ENCODE measurements around the gene MTMR3.

The MTMR3 gene

GRCh38 chr22:29890760-29891159 lies 7.8 kb downstream of the MTMR3 start:
- DNase-seq = no peak
- no peaks in the 10 kb centered on the region for H3K9me3 ChIP-seq (ENCODE audit: insufficient read depth, low read length, severe bottlenecking)
- H3K79me2 ChIP-seq (ENCODE audit: insufficient read depth, low read length) = peaks cover 97% of the 10 kb centered on the region
- no peak overlapping the region for H3K27ac ChIP-seq (ENCODE audit: low read length)
- no peak overlapping the region for H3K4me2 ChIP-seq (ENCODE audit: insufficient read depth, low read length)
- TF ChIP-seq CTCF (IDR thresholded peaks at IDR 0.05; ENCODE audit: borderline replicate concordance, extremely low read depth, low read length, poor library complexity, severe bottlenecking) (no peak), EZH2 (IDR thresholded peaks at IDR 0.05; ENCODE audit: borderline replicate concordance, low read depth, low read length, severe bottlenecking) (no peak)
- H4K20me1 ChIP-seq (ENCODE audit: insufficient read depth, low read length) = peaks cover 26% of the 10 kb centered on the region
- ATAC-seq (ENCODE audit: insufficient read depth, low read depth) = no peak
- no peak overlapping the region for H3K9ac ChIP-seq (ENCODE audit: low read depth, low read length)
- H3K27me3 ChIP-seq (ENCODE audit: insufficient read depth, low read length, poor library complexity) = no peaks in the 10 kb centered on the region
- H2AFZ ChIP-seq (ENCODE audit: low read depth, low read length) = no peak overlapping the region
- H3K36me3 ChIP-seq (ENCODE audit: insufficient read depth, low read length) = no peaks in the 10 kb centered on the region
- no peak overlapping the region for H3K4me3 ChIP-seq (ENCODE audit: low read depth in 1 of 2, low read length in 2 of 2)
- H3K4me1 ChIP-seq (ENCODE audit: insufficient read depth, low read length) = peaks cover 8% of the 10 kb centered on the region

GRCh38 chr22:29892315-29893156 lies 9.6 kb downstream of the MTMR3 start:
- Histone ChIP-seq H3K9ac (ENCODE audit: low read depth, low read length) (no peak overlapping the region), H3K36me3 (ENCODE audit: insufficient read depth, low read length) (no peaks in the 10 kb centered on the region), H3K79me2 (ENCODE audit: insufficient read depth, low read length) (peaks cover 95% of the 10 kb centered on the region), H3K27ac (ENCODE audit: low read length) (no peak overlapping the region), H3K27me3 (ENCODE audit: insufficient read depth, low read length, poor library complexity) (no peaks in the 10 kb centered on the region), H3K4me1 (ENCODE audit: insufficient read depth, low read length) (peaks cover 2% of the 10 kb centered on the region; the same call in 1 of the 2 replicates), H3K9me3 (ENCODE audit: insufficient read depth, low read length, severe bottlenecking) (no peaks in the 10 kb centered on the region), H4K20me1 (ENCODE audit: insufficient read depth, low read length) (peaks cover 22% of the 10 kb centered on the region; the same call in 1 of the 2 replicates), H3K4me3 (ENCODE audit: low read depth in 1 of 2, low read length in 2 of 2) (no peak overlapping the region), H3K4me2 (ENCODE audit: insufficient read depth, low read length) (no peak overlapping the region), H2AFZ (ENCODE audit: low read depth, low read length) (no peak overlapping the region)
- ATAC-seq (ENCODE audit: insufficient read depth, low read depth) = no peak
- no peak for TF ChIP-seq EZH2 (IDR thresholded peaks at IDR 0.05; ENCODE audit: borderline replicate concordance, low read depth, low read length, severe bottlenecking)
- no peak for TF ChIP-seq CTCF (IDR thresholded peaks at IDR 0.05; ENCODE audit: borderline replicate concordance, extremely low read depth, low read length, poor library complexity, severe bottlenecking)
- DNase-seq = no peak

- peaks cover 90% of the 10 kb centered on the region for H3K79me2 ChIP-seq (ENCODE audit: insufficient read depth, low read length)
- H3K27me3 ChIP-seq (ENCODE audit: insufficient read depth, low read length, poor library complexity) = no peaks in the 10 kb centered on the region
- H3K36me3 ChIP-seq (ENCODE audit: insufficient read depth, low read length) = no peaks in the 10 kb centered on the region
- H2AFZ ChIP-seq (ENCODE audit: low read depth, low read length) = no peak overlapping the region
- no peaks in the 10 kb centered on the region for H3K9me3 ChIP-seq (ENCODE audit: insufficient read depth, low read length, severe bottlenecking)
- H3K4me3 ChIP-seq (ENCODE audit: low read depth in 1 of 2, low read length in 2 of 2) = no peak overlapping the region
- ATAC-seq (ENCODE audit: insufficient read depth, low read depth) (no peak), DNase-seq (no peak)
- H3K9ac ChIP-seq (ENCODE audit: low read depth, low read length) = no peak overlapping the region
- H3K4me1 ChIP-seq (ENCODE audit: insufficient read depth, low read length) = no peaks in the 10 kb centered on the region
- H3K4me2 ChIP-seq (ENCODE audit: insufficient read depth, low read length) = no peak overlapping the region
- peaks cover 26% of the 10 kb centered on the region; the same call in 1 of the 2 replicates for H4K20me1 ChIP-seq (ENCODE audit: insufficient read depth, low read length)
- H3K27ac ChIP-seq (ENCODE audit: low read length) = no peak overlapping the region
- TF ChIP-seq CTCF (IDR thresholded peaks at IDR 0.05; ENCODE audit: borderline replicate concordance, extremely low read depth, low read length, poor library complexity, severe bottlenecking) (no peak), EZH2 (IDR thresholded peaks at IDR 0.05; ENCODE audit: borderline replicate concordance, low read depth, low read length, severe bottlenecking) (no peak)
These were observed 18.4 kb downstream of the MTMR3 start for GRCh38 chr22:29901354-29901753.
